NCI-H1436 (cell line): ENCODE data around the gene MT1M.

Experiments
- DNase-seq: peaks from one replicate; lab custom pipeline; 2025; lab: John Stamatoyannopoulos, UW

Gene MT1M

DNA sequence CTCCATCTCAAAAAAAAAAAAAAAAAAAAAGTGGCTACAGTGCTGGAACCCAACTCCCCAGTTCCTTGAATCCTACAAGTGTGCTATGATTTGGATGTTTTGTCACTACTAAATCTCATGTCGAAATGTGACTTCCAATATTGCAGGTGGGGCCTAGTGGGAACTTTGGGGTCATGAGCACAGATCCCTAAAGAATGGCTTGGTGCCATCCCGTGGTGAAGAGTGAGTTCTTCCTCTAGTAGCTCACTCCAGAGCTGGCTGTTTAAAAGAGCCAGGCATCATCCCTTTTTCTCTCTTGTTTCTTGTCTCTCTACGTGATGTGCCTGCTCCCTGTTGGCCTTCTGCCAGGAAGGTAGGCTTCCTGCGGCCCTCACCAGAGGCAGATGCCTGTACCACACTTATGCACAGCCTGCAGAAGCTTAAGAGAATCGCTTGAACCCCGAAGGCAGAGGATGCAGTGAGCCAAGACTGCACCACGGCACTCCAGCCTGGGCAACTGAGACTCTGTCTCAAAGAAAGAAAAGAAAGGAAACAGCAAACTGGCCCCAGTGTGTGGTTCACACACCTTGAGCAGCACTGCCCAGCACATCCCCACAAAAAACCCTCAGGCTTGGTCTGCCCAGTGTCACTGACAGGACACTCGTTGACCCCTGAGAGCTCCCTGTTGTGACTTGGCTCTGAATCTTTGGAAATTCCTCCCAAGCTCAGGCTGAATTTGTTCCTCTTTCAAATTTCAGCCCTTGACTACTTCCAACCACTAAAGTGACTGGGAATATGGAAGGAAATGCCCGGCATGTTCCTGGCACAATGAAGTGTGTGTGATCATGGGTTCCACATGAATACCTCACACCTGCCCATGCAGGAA lies 3.7 kb upstream of the MT1M start:
- DNase-seq = no peak

DNA sequence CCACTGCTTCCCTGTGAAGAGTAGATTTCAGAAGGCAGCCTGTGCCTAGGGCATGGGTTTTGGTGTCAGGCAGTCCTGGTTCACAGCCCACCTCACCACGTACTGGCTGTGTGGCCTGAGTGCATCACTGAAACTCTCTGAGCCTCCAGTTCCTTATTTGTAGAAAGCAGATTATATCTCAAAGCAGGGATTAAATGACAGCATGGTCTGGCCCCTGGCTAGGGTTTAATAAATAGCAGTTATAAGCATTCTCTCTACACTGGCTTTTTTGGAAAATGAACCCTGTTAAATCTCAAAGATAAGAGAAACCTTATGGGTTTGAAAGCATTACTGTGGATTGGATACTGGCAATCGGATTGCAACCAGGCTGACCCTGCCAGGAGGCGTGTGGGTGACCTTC lies 2.9 kb upstream of the MT1M start:
- no peak for DNase-seq

DNA sequence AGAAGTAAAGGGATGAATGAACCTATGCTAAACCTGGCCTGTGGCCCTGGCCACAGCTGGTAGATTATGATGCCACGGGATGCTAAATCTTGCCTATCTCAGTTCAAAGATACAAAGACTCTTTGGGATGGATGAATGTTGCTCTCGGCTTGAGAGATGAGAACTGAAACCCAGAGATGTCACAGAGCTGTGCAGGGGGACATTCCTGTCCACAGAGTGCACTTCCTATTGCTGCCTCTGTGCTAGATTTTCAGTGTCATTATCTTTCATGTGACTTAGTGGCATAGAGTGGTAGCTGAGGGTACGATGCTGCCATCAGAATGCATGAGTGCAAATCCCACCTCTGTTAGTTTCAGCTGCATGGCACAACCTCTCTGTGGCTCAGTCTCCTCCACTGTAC lies 2.3 kb upstream of the MT1M start:
- DNase-seq = no peak

DNA sequence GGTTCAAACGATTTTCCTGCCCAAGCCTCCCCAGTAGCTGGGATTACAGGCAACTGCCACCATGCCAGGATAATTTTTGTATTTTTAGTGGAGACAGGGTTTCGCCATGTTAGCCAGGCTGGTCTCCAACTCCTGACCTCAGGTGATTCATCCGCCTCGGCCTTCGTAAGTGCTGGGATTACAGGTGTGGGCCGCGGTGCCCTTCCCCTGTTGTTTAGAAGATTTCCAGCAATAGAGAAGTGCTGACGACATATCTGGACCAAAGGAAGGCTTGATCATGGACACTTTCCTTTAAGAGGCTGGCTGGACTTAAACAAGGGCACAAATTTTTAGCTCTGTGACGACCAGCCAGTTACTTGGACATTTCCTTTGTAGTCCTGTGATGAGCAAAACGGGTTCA lies 1.3 kb upstream of the MT1M start:
- no peak for DNase-seq

DNA sequence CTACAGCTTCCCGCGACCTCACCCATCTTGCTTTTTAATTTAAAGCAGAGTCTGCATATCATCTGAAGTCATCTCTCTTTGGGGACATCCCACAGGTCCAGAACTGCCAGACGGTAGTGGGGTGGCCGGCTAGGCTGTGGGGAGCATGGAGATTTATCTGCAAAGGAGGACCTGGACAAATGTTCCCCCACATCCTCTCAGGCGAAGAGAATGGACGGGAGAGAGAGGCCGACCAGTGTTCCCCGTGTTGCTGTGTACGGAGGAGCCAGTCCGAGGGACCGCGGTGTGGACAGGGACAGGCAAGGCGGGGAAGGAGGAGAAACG lies 665 bp upstream of the MT1M start:
- DNase-seq = no peak

DNA sequence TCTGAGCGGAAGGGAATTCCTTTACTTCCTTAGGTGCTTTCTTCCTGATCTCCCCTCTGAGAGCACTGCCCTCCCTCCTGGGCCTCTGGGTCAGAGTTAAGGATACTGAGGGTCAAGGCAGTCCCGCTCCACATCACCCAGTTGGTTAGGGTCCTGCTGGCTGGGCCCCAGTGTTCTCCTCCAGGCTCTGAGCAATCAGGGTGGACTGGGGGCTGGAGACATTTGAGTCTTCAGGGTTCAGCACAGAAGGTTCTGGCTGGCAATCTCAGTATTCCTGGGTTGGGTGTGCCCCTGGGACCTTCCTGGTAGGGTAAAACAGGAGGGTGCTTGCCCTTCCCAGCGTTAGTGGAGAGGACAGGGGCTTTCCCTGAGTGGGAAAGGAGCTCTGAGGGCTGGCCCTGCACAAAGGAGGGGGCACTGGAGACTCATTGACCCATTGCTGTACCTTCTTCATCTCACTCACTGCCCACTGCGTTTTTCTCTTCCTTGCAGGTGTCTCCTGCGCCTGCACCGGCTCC lies 448 bp downstream of the MT1M start:
- DNase-seq = no peak

DNA sequence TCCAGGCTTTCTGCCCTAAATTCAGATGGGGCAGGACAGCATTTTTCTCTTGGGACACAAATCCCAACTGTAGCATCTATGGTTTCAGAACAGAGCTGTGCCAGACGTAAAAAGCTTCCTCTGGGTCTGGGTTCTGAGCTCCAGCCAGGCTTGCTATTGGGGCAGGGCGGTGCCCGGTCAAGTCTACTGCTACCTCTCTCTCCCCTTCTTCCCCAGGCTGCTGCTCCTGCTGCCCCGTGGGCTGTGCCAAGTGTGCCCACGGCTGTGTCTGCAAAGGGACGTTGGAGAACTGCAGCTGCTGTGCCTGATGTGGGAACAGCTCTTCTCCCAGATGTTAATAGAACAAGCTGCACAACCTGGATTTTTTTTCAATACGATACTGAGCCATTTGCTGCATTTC lies 1.1 kb downstream of the MT1M start:
- no peak for DNase-seq

DNA sequence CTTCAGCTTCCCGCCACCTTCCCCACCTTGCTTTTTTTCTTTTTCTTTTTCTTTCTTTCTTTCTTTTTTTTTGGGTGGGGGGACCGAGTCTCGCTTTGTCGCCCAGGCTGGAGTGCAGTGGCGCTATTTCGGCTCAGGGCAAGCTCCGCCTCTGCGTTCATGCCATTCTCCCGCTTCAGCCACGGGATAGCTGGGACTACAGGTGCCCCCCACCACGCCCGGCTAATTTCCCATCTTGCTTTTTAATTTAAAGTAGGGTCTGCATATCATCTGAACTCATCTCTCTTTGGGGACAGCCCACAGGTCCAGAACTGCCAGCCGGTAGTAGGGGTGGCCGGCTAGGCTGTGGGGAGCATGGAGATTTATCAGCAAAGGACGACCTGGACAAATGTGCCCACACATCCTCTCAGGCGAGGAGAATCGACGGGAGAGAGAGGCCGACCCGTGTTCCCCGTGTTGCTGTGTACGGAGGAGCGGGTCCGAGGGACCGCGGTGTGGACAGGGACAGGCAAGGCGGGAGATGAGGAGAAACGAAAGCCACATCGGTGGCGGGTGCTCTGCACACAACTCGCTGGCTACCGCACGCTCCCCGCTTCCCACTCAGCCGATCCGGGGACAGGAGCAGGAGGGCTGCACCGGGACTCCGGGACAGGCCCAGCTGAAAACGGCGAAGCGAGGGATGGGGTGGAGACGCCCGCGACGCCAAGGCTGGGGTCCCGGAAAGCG lies 2.4 kb downstream of the MT1M start:
- DNase-seq = no peak

DNA sequence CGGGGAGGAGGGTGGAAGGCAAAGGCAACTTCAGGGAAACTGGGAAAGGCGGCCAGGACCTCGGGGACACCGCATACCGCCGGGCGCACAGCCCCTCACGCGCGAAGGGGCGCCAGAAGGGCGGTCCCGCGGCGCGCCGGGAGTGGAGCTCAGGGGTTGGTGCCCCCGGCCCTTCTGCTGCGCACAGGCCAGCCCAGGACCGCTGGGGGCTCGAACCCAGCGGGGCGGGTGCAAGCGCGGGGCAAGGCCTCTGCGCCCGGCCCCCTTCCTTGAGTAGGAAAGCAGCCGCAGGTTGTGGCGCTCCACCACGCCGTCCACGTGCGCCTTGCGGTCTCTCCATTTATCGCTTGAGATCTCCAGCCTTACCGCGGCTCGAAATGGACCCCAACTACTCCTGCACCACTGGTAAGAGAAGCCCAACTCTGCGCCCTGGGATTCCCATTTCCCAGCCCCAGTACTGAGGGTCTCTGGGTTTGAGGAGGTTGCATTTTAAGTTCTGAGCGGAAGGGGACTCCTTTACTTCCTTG lies 3.0 kb downstream of the MT1M start:
- no peak for DNase-seq

DNA sequence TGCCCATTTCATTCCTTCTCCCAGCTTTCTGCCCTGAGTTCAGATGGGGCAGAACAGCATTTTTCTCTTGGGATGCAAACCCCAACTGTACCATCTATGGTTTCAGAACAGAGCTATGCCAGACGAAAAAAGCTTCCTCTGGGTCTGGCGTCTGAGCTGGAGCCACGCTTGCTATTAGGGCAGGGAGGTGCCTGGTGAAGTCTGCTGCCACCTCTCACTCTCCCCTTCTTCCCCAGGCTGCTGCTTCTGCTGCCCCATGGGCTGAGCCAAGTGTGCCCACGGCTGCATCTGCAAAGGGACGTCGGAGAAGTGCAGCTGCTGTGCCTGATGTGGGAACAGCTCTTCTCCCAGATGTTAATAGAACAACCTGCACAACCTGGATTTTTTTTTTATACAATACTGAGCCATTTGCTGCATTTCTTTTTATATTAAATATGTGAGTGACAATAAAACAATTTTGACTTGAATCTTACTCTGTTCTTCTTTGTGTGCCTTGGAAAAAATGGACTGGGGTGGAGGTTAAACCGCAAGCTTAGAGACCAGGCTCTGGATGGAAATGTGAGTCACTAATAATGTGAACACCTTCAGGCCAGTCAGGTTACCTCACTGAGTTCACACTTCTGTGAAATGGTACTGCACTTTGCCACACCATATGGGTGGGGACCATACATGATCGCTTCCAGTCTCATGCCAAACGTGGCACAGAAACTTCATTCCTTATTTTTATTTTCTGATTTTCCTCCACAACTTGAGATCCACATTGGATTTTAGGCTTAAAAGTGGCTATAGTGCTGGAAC lies 4.4 kb downstream of the MT1M start:
- no peak for DNase-seq

DNA sequence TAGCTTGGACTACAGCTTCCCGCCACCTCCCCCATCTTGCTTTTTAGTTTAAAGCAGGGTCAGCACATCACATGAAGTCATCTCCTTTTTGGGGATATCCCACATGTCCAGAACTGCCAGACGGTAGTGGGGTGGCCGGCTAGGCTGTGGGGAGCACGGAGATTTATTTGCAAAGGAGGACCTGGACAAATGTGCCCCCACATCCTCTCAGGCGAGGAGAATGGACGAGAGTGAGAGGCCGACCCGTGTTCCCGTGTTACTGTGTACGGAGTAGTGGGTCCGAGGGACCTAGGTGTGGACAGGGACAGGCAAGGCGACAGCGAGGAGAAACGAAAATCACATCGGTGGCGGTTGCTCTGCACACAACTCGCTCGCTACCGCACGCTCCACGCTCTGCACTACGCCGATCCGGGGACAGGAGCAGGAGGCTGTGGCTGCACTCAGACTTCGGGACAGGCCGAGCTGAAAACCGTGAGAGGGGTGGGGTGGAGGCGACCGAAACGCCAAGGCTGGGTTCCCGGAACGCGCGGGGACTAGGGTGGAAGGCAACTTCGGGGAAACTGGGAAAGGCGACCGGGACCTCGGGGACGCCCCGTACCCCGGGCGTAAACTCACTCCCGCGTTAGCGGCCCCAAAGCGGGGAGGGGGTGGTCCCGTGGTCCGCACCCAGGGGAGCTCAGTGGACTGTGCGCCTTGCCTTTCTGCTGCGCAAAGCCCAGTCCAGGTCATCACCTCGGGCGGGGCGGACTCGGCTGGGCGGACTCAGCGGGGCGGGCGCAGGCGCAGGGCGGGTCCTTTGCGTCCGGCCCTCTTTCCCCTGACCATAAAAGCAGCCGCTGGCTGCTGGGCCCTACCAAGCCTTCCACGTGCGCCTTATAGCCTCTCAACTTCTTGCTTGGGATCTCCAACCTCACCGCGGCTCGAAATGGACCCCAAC lies 5.6 kb downstream of the MT1M start, which contains the start of gene MT1A:
TSS of gene MT1A (plus strand) at position 853 of the 937 bp plus-strand sequence. CDS start at position 926, 73 bp downstream.
- no peak for DNase-seq

DNA sequence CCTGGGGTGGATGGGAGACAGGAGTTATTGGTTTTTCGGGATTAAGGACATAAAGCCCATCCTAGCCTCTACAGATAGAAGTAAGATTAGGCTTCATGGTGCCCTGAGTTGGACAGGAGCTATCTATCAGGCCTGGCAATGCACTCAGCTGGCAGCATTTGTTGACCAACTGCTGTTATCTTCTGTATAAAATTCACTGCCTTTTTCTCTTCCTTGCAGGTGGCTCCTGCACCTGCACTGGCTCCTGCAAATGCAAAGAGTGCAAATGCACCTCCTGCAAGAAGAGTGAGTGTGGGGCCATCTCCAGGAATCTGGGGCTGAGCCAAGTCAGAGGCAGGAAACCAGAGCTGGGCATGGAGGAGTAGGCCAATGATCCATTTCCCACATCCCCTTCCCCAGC lies 6.6 kb downstream of the MT1M start:
- no peak for DNase-seq

DNA sequence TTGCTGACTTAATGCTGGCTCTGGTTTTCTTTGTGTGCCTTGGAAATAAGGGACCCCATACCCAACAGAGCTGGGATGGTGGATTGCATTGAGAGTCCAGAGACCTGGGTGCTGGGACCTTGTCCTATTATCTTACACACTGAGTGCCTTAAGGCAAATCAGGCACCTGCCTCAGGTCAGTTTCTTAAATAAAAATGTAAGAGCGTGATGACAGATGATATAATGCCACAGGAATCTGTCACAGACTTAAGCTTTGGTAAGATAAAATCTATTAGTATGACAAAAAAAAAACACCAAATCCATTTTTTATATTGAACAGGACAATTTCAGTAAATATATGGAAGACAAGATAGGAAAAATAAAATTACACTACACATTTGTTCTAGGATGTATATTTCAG lies 7.6 kb downstream of the MT1M start:
- DNase-seq = no peak

DNA sequence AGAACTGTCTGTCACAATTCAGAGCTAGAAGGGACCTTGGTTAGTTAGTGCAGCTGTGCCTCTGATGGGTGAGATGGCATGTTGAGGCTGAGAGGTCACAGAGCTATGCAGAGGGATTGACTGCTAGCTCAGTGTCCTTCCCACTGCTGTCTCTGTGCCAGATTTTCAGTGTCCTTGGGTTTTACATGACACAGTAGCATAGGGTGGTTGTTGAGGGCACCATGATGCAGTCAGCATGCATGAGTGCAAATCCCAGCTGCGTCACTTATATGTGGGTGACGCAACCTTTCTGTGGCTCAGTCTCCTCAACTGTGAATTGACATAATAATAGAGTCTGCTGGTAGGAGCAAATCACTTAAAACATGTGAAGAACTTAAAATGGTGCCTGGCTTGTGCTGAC lies 8.7 kb downstream of the MT1M start:
- no peak for DNase-seq

DNA sequence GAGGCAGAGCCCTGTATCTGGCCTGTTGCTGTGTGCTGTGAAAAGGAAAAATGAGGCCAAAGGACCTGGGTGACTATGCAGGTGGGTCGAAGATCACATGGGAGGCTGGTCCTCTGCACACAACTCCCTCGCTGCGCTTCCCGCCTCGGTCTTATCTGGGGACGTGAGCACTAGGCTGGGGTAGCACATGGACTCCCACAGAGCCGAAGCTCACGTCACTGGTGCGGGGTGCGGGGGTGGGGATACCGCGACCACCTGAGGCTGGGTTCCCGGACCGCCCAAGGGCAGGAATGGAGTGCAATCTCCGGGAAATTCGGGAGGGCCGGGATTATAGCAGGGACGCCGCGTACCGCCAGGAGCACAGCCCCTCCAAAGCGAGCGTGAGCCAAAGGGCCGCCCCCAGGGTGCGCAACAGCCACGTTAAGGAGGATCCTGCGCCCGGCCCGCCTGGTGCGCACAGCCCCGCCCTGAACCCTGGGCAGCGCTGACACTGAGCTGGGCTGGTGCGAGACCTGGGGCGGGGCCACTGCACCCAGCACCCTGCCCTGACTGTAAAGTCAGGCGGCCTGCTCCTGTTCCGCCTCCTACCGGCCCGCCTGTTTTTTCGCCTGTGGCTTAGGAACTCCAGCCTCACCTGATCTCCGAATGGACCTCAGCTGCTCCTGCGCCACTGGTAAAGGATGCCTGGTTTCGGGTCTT lies 10.8 kb downstream of the MT1M start:
- no peak for DNase-seq

DNA sequence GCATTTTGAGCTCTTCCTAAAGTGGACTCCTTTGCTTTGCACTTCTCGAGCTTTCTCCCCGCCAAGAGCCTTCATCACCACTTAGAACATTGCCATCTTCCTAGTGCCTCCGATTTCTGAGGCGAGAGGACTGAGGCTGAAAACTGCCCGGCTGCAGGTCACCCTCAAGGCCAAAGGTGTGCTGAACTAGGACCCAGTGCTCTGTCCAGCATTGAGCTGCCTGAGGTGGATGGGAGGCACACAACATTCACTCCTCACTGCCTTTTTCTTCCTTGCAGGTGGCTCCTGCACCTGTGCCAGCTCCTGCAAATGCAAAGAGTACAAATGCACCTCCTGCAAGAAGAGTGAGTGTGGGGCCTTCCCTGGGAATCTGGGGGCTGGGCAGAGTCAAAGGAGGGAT lies 11.4 kb downstream of the MT1M start:
- DNase-seq = no peak

DNA sequence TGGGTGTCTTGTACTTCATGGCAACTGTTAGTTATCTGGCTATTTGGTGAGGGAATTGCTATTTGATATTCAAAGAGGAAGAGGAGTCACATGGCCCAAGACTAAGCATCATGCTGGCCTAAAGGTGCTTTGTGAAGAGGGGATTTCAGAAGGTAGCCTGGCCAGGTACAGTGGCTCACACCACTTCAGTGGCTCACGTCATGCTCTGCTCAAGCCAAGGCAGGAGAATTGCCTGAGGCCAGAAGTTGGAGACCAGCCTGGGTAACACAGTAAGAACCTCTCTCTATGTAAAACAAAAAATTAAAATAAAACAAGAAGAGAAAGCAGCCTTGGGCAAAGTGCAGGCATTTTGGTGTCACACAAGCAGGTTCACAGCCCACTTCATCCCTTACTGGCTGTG lies 12.9 kb downstream of the MT1M start:
- DNase-seq = no peak

DNA sequence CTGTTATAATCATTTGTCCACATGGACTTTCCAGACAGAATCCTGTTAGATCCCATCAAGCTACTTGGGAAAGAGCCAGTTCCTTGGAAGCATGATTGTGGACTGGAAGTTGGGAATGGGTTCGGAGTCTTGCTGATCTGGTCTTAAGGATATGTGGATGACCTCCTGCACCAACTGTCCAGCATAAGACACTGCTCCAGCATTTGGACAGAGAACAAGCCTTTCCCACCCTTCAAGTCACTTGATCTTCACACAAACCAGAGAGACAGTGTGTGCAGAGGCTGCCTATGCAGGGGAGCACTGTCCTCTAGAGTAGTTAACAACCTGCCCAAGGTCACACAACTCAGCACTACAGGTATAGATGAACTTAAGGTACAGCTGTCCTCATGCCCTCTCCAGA lies 13.4 kb downstream of the MT1M start:
- DNase-seq = no peak

DNA sequence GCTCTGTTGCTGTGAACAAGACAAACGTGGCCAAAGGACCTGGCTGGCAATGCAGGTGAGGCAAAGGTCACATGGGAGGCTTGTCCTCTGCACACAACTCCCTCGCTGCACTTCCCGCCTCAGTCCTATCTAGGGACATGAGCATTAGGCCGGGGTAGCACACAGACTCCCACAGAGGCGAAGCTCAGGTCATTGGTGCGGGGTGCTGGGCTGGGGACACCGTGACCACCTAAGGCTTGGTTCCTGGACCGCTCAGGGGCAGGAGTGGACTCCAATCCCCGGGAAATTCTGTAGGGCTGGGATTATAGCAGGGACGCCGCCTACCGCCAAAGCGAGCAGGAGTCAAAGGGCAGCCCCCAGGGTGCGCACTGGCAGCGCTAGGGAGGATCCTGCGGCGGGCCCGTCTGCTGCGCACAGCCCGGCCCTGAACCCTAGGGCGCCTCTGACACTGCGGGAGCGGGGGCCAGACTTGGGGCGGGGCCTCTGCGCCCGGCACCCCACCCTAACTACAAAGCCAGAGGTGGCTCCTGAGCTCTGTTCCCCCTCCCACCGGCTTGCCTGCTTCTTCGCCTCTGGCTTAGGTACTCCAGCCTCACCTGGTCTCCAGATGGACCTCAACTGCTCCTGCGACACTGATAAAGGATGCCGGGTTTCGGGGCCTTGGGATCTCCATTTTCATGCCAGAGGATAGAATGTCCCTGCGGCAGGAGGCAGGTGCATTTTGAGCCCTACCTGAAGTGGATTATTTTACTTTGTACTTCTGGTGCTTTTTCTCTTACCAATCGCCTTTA lies 15.4 kb downstream of the MT1M start:
- DNase-seq = no peak

DNA sequence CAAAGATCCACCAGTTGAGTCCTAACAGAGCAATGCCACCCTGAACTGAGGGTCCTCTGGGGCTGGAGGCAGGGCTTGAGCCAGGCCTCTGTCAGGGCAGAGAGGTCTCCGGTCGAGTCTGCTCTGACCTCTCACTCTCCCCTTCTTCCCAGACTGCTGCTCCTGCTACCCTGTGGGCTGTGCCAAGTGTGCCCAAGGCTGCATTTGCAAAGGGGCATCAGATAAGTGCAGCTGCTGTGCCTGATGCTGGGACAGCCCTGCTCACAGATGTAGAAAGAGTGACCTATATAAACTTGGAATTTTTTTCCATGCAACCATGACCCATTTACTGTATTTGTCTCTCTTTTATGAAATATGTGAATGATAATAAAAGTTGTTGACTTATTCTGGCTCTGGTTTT lies 16.8 kb downstream of the MT1M start:
- DNase-seq = no peak
